ENCODE data around the gene TCF7L1. TPM values are rescaled to one million over a fixed set of nuclear protein-coding genes. Genes with fewer than 3 reads are reported as not detected.

The TCF7L1 gene
- polyA plus RNA-seq, 3 donors = 39.7 to 44.7 (median 42.9) TPM

DNA sequence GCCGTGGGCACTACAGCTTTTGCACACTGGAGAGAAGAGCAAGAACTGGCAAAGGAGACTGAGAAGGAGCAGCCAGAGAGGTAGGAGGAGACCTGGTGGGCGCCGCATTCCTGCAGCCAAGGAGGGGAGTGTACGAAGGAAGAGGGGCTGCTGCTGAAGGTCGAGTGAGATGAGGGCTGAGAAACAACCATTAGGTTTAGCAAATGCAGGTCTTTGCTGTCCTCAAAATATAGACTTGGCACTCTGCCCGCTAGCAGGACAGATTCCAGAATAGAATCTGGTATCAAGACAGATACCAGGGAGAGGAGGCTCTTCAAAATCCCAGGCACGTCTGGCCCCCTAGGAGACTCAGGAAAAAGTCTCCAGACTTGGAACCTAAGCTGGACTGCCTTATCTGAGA, 111.6 kb downstream of the TCF7L1 start:
- DNase-seq (ENCODE audit: low read depth in 3 of 3, low spot score in 2 of 3) = no peak

- no peak for DNase-seq (ENCODE audit: low read depth in 3 of 3, low spot score in 2 of 3)
Observed at GRCh38 chr2:85245891-85246290, 112.7 kb downstream of the TCF7L1 start.

GRCh38 chr2:85246348-85246747, 113.2 kb downstream of the TCF7L1 start:
- no peak for DNase-seq (ENCODE audit: low read depth in 3 of 3, low spot score in 2 of 3)

GRCh38 chr2:85247610-85248009, 114.4 kb downstream of the TCF7L1 start:
- no peak for DNase-seq (ENCODE audit: low read depth in 3 of 3, low spot score in 2 of 3)

GRCh38 chr2:85248773-85249509, 115.7 kb downstream of the TCF7L1 start:
- no peak for DNase-seq (ENCODE audit: low read depth in 3 of 3, low spot score in 2 of 3)

GRCh38 chr2:85250045-85250444, 116.9 kb downstream of the TCF7L1 start:
- no peak for DNase-seq (ENCODE audit: low read depth in 3 of 3, low spot score in 2 of 3)

GRCh38 chr2:85251070-85251616, 118.0 kb downstream of the TCF7L1 start:
- no peak for DNase-seq (ENCODE audit: low read depth in 3 of 3, low spot score in 2 of 3)

- DNase-seq (ENCODE audit: low read depth in 3 of 3, low spot score in 2 of 3) = no peak
Observed at GRCh38 chr2:85253890-85254289, 120.7 kb downstream of the TCF7L1 start.

DNA sequence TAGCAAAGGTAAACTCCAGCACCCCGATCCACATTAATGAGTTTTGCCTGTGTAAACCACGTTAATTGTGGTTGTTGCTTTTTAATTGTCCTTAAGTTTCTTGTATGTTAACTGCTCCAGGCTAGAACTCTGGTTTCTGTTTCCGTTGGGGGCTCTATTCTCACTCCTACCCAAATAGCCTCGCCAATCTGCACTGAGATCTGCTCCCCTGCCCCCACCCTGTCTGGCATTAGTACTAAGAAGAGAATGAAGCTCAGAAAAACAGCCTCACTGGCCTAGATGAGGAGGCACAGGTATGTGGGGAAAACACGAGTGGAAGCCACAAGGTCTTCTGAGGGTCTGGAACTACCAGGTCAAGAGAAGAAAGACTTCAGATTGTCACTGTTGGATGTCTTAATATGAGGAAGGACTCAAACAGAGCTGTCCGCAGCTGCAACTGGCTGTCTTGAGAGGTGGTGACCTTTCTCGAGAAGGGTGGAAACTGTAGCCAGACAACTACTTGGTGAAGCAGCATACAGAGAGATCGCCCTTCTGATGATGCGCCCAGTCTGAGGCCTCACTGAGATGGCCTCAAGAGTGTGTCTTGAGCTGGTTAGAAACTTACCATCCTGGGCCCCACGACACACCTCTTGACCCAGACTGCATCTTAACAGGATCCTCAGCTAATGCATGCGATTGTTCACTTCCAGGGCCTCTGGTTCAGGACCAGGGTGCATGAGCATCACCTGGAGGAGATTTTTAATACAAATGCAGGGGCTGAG, 121.5 kb downstream of the TCF7L1 start:
- no peak for DNase-seq (ENCODE audit: low read depth in 3 of 3, low spot score in 2 of 3)

- DNase-seq (ENCODE audit: low read depth in 3 of 3, low spot score in 2 of 3) = no peak
Observed at GRCh38 chr2:85255456-85255812, 122.2 kb downstream of the TCF7L1 start.

DNA sequence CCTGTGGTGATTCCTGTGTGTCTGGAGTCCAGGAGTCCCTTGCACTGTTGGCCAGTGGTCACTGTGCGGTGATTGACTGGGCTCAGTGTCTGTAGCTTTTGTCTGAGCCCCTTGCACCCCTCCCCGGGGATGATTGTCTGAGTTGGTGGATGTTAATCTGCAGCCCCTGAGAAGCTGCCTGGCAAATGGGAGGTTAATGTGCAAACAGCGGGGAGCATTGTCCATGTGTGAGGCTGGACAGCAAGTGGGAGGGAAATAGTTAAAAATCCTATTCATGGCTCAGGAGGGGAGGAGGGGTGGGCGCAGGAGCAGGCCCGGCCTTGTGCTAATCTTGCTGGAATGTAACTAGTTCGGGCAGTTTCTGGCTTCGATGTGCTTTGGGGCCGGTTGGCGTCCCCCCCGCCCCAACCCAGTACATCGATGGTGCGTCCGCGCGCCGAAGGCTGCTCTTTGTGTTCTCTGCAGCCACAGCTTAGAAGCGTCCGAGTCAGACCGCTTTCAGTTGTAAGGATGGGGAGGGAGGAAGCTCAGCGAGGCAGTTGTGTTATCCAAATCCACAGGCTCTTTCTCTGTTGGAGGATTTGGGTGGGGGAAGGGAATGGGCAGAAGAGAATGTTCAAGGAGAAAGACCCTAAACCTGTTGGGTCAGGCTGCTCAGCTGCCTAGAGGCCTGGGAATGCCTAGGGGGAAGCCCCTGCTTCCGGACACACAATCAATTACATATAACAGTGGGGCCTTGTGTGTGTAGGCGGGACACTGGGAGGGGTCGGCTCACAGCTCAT, 122.8 kb downstream of the TCF7L1 start:
- peak; percentile 64 to 74 (median 72) for DNase-seq (ENCODE audit: low read depth in 3 of 3, low spot score in 2 of 3)

DNA sequence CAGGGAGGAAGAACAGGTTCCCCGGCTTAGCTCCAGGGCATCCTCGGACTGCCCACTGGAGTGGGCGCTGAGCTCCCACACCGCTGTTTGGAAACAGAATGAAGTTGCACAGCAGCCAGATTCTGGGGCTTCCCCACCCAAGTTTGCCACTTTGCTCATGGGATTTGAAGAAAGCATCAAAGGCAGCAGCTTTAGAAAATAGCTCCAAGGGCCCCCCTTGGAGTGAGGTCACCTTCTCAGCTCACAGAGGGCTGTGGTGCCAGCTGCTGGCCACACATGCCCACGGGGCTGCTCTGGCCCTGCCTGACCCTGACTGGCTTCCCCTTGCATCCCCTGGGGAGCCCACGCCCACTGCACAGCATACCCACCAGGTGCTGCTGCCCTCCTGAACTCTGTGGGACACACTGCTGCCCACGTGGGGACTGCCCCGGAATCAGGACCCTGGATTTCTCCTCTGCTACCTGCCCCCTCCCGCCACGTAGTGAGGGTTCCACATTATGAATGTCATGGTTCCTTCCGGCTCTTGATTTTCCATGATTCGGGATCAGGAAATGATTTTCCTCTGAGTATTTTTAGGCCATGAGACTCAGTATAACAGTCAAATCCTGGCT, 124.3 kb downstream of the TCF7L1 start:
- DNase-seq (ENCODE audit: low read depth in 3 of 3, low spot score in 2 of 3) = no peak

DNA sequence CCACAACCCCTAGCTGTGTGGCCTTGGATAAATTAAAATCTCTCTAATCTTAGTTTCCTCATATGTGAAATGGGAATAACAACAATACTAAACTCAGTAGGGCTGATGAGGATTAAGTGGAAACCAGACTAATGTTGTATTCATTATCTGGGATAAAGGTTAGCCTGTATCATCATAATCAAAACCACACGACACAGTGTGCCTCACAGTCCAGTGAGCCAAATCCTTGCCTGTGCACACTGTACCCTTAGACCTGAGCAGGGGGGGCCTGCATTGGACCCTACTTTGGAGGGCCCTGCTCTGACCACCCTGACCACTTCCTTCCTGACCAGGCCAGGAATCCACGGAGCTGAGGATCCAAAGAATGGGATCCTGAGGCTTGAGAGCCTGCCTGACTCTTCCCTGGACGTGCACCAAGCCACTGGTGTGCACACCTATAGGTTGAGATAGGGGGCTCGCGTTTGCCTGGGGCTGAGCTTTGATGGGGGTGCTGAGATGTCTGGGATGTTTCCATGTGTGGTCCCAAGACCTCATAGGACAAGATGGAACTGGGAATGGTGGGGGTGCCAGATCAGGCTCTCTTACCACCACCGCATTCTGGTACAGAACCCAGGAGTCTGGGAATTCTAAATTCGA, 124.9 kb downstream of the TCF7L1 start:
- no peak for DNase-seq (ENCODE audit: low read depth in 3 of 3, low spot score in 2 of 3)

GRCh38 chr2:85259101-85259590, 126.0 kb downstream of the TCF7L1 start:
- no peak for DNase-seq (ENCODE audit: low read depth in 3 of 3, low spot score in 2 of 3)

GRCh38 chr2:85259879-85260278, 126.7 kb downstream of the TCF7L1 start:
- DNase-seq (ENCODE audit: low read depth in 3 of 3, low spot score in 2 of 3) = no peak

DNA sequence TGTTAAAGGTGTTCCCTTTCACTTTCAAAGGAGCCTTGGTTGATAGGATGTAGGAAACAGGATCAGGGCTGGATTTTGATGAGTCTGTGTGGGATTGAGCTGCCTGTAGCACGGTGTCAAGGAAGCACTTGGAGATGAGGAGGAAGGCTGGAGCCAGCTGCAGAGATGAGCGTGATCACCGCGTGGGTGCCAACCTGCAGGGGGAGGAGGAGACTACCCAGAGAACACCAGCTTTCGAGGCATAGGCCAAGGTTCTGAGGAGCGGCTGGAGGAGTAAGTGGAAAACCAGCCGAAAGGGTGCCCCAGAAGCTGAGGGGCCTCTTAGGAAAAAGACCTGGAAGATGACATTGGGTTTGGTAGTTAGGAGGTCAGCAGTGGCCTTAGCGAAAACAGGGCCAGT, 130.4 kb downstream of the TCF7L1 start:
- DNase-seq (ENCODE audit: low read depth in 3 of 3, low spot score in 2 of 3) = no peak

GRCh38 chr2:85264471-85264870, 131.3 kb downstream of the TCF7L1 start:
- DNase-seq (ENCODE audit: low read depth in 3 of 3, low spot score in 2 of 3) = no peak

GRCh38 chr2:85265304-85265703, 132.1 kb downstream of the TCF7L1 start:
- no peak for DNase-seq (ENCODE audit: low read depth in 3 of 3, low spot score in 2 of 3)

DNA sequence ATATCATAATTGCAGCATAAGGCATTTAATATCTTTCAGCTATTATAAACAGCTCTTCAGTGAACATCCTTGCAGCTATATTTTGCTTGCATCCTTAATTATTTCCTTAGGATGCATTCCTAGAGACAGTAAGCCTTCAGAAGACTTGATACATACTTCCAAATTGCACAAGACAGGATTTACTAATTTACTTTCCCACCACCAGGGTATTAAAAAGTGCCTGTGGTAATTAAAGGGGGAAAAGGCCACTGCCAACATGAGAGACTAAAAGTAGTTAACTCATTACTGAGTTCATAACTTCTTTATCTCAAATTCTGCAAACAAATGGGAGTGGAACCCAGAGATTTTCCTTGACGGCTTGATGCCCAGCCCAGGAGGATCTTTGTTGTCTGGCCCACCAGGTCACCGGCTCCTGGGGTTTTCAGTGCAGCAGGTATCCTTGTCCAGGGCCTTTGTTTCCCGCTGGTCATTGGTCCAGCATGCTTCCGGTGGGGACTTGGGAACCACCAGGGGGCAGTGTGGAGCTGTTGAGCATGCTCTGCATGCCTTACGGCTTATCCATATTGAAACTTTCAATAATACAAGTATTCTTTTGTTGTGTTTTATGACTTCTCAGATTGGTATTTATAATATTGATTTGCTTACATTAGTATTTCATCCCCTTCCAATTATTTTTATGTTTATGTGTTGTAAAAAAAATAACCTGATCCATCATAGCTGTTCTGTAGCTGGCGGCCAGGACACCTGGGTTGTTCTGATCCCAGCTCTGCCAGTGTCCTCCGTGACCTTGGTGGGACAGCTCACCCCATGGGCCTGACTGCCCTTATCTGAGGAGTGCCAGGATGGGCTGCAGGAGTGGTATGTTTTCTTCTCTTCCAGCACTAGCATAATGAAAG, 133.2 kb downstream of the TCF7L1 start:
- DNase-seq (ENCODE audit: low read depth in 3 of 3, low spot score in 2 of 3) = no peak
